ENCODE results near the gene HACD1. TPM values are rescaled to one million over a fixed set of nuclear protein-coding genes. Genes with fewer than 3 reads are reported as not detected.

The HACD1 gene
- polyA plus RNA-seq, 3 donors, result 13.1 to 15.9 (median 13.7) TPM

GRCh38 chr10:17586821-17587234, 30.3 kb downstream of the HACD1 start:
- peak; percentile 27 for DNase-seq

GRCh38 chr10:17585016-17585415, 32.2 kb downstream of the HACD1 start:
- DNase-seq, result no peak

- no peak for DNase-seq
Measured at GRCh38 chr10:17580885-17581284, 36.3 kb downstream of the HACD1 start.

GRCh38 chr10:17578603-17579002, 38.6 kb downstream of the HACD1 start:
- DNase-seq, result no peak

- no peak for DNase-seq
Measured at GRCh38 chr10:17576768-17577167, 40.4 kb downstream of the HACD1 start.

DNA sequence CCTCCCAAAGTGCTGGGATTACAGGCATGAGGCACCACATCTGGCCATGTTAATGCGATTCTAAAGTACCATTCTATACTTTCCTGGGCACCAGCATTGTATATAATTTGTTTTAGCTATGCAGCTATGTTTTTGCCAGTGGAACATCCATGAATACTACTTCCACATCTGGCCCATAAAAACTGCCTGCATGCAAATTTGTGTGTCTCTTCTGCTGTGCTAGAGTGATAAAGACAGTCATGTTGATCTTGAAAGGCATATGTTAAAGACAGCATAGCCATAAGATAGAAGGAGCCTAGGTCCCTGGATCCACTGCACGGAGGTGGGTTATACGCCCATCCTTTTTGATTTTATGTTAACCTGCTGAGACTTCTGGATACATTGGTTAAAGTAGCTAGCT, 52.3 kb downstream of the HACD1 start:
- no peak for DNase-seq

DNA sequence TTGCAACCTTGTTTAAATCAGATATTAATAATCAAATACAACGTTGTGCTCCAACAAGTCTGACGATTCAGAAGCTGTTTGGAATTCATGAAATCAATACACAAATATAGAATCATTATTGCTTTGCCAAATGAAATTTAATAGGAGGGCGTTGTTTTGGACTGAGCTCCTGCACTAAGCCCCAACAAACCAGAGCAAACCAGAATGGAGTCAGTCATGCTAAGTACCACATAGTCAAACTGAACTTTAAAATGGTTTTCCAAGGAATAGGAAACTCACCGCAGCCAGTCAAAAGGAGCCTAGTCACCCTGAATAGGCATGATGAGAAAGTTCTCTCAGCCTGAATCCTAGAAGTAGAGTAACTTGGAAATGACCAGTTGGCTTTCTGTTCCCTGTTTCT, 53.7 kb downstream of the HACD1 start:
- no peak for DNase-seq

DNA sequence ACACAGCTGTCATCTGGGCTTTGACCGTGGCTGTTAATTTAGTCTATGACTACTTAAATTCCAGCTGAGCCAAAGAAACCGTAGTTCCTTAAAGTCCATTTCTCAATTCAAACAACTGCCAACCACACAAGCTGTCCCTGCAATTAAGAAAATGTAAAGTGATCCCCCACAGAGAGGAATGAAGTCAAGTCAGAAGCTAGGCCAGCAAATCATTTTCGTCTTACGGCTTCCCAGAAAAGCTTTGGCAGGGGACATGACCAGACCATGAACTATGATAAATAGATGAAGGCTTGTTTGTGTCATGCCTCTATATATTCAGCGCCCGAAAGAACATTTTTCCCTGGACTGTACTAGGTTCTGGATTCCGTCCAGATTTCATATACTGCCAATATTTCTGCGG, 54.6 kb downstream of the HACD1 start:
- peak; percentile 61 for DNase-seq

DNA sequence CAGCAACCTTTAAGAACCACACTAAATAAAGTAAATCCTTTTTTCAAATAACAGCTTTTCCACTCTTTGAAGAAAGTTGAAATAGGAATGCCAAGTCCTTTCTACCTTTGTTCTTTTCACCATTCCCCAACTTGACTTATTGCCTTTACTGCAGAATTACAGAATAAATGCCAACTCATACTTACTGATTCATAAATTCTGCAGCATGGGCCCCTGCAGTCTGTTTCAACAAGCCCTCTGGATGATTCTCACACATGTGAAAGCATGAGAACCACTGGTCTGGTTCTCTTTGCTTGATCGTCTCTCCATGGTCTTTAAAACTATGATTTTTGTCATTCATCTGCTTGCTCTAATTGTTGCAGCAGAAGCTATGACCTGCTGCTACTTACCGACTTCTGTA, 56.1 kb downstream of the HACD1 start:
- DNase-seq, result no peak

DNA sequence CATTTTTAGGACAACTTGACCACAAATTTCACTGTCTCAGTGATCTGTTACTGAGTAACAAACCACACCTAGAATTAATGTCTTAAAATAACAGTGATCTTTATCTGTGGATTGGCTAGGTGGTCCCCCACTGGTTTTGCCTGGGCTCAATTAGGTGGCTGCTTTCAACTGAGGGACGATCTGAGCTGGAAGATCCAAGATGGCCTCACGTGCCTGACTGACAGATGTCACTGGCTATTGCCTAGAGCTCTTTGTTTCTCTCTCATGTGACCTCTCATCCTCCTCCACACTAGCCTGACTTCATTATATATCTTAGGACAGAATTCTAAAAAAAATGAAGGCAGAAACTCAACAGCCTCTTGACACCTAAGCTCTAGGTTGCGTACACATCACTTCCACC, 59.7 kb downstream of the HACD1 start:
- DNase-seq, result no peak

DNA sequence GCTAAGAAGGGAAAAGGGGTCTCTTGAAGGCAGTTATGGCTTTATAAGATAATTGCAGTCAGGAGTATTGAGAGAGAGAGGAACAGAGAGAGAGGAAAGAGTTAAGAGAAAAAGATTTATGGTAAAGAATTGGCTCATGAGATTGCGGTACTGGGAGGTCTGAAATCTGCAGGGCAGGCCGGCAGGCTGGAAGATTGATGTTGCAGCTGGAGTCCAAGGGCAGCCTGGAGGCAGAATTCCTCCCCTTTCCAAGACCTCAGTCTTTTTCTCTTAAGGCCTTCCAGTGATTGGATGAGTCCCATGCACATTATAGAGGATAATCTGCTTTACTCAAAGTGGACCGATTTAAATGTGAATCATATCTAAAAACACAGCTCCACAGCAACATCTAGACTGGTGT, 68.4 kb downstream of the HACD1 start:
- DNase-seq, result peak; percentile 66

- no peak for DNase-seq
Measured at GRCh38 chr10:17548162-17548561, 69.0 kb downstream of the HACD1 start.

- no peak for DNase-seq
Measured at GRCh38 chr10:17547060-17547459, 70.1 kb downstream of the HACD1 start.

- DNase-seq, result no peak
Measured at GRCh38 chr10:17544465-17544864, 72.7 kb downstream of the HACD1 start.

Other genes starting within 250 kb of the HACD1 start
- gene ST8SIA6, start 162.8 kb downstream of the HACD1 start, polyA plus RNA-seq (ENCODE audit: insufficient read length in 3 of 3), result 1 to 10 TPM; 1.2 to 1.5 (median 1.2) TPM
- gene STAM, start 26.8 kb upstream of the HACD1 start, polyA plus RNA-seq (ENCODE audit: insufficient read length in 3 of 3), result 10 to 100 TPM; 25.2 to 28.1 (median 26.0) TPM
- under 1 TPM; 0.22 to 0.43 (median 0.24) TPM for gene TMEM236, start 134.8 kb upstream of the HACD1 start, polyA plus RNA-seq (ENCODE audit: insufficient read length in 3 of 3)
- 10 to 100 TPM in 1 of 3 donors, 1 to 10 TPM in 2; 8.4 to 10.3 (median 8.9) TPM for gene MRC1, start 192.0 kb upstream of the HACD1 start, polyA plus RNA-seq (ENCODE audit: insufficient read length in 3 of 3)

Measured in renal pelvis (tissue), 4 donors.